Osteoblast (primary cell): ENCODE data around the gene ATXN7. TPM values are rescaled to one million over a fixed set of nuclear protein-coding genes. Genes with fewer than 3 reads are reported as not detected.

Experiments
- DNase-seq: peaks from one replicate; pipeline ENCODE4 v3.0.0; 2011; ENCODE audit warnings: low spot score, mixed read lengths; ENCODE audit not compliant: insufficient read length; ENCODE audit errors: missing footprints
- H2AFZ ChIP-seq: 2 replicates; pipeline ENCODE4 v1.6.0; 2011; ENCODE audit warnings: mild to moderate bottlenecking, low read length
- H3K27ac ChIP-seq: 2 replicates; pipeline ENCODE4 v1.5.1; 2011; ENCODE audit warnings: mild to moderate bottlenecking, low read depth, low read length, moderate library complexity
- H3K27me3 ChIP-seq: 2 replicates; pipeline ENCODE4 v1.6.0; 2012; ENCODE audit warnings: mild to moderate bottlenecking, control low read depth, inconsistent platforms, low read length, moderate library complexity; ENCODE audit not compliant: insufficient read depth
- H3K36me3 ChIP-seq: 2 replicates; pipeline ENCODE4 v1.5.1; 2011; ENCODE audit warnings: mild to moderate bottlenecking, low read length, control low read depth, moderate library complexity; ENCODE audit not compliant: insufficient read depth
- H3K4me1 ChIP-seq: 2 replicates; pipeline ENCODE4 v1.5.1; 2011; ENCODE audit warnings: mild to moderate bottlenecking, low read length, control low read depth, moderate library complexity; ENCODE audit not compliant: insufficient read depth
- H3K4me2 ChIP-seq: 2 replicates; pipeline ENCODE4 v1.6.0; 2011; ENCODE audit warnings: mild to moderate bottlenecking, low read length; ENCODE audit not compliant: insufficient read depth
- H3K4me3 ChIP-seq: fragments of 200-600 bp; sonication (generic); 3 replicates; pipeline ENCODE4 v1.5.1; 2012; ENCODE audit warnings: mild to moderate bottlenecking, low read length, inconsistent platforms; ENCODE audit not compliant: insufficient read depth
- H3K79me2 ChIP-seq: 2 replicates; pipeline ENCODE4 v1.6.0; 2012; ENCODE audit warnings: mild to moderate bottlenecking, low read length, control low read depth, inconsistent platforms; ENCODE audit not compliant: insufficient read depth
- H3K9me3 ChIP-seq: 2 replicates; pipeline ENCODE4 v1.5.1; 2011; ENCODE audit warnings: low read depth, low read length, control low read depth
- H4K20me1 ChIP-seq: 2 replicates; pipeline ENCODE4 v1.6.0; 2012; ENCODE audit warnings: mild to moderate bottlenecking, low read length, control low read depth; ENCODE audit not compliant: insufficient read depth
- CTCF ChIP-seq: IDR thresholded peaks from 2 replicates; pipeline ENCODE4 v1.5.1; 2011; ENCODE audit warnings: mild to moderate bottlenecking, low read depth, low read length, moderate library complexity; ENCODE audit errors: extremely low read depth
- small RNA-seq: library from RNA; depleted of rRNA; stranded (forward); fragments of <200 nt; gene quantifications from one replicate; pipeline ENCODE3, GENCODE V24; 2012
- total RNA-seq: library from RNA; depleted of rRNA; stranded (reverse); fragments of >200 nt; gene quantifications from 2 replicates; pipeline ENCODE4 v1.2.3, GENCODE V29; 2012

ATXN7 gene
- total RNA-seq, 1 donor = 17.0 TPM

GRCh38 chr3:64048631-64049061 lies 185.0 kb downstream of the ATXN7 start:
- DNase-seq = no peak
- Histone ChIP-seq H3K27me3 (no peaks in the 10 kb centered on the region), H3K4me3 (no peak overlapping the region), H3K4me1 (peaks cover 15% of the 10 kb centered on the region), H4K20me1 (no peaks in the 10 kb centered on the region), H3K4me2 (peak overlapping the region; percentile 38), H3K36me3 (no peaks in the 10 kb centered on the region), H3K79me2 (no peaks in the 10 kb centered on the region), H2AFZ (peak overlapping the region; percentile 88), H3K27ac (peak overlapping the region; percentile 75), H3K9me3 (no peaks in the 10 kb centered on the region)
- TF ChIP-seq CTCF = no peak

- Histone ChIP-seq H3K79me2 (no peaks in the 10 kb centered on the region), H2AFZ (no peak overlapping the region), H3K36me3 (no peaks in the 10 kb centered on the region), H4K20me1 (no peaks in the 10 kb centered on the region), H3K4me2 (no peak overlapping the region), H3K27me3 (no peaks in the 10 kb centered on the region), H3K4me1 (peaks cover 15% of the 10 kb centered on the region), H3K4me3 (no peak overlapping the region), H3K27ac (no peak overlapping the region), H3K9me3 (no peaks in the 10 kb centered on the region)
- peak; percentile 60 for DNase-seq
- TF ChIP-seq CTCF = no peak
Measured at GRCh38 chr3:64049136-64049535, 185.5 kb downstream of the ATXN7 start.

- no peak for DNase-seq
- H3K4me1 ChIP-seq = peaks cover 15% of the 10 kb centered on the region
- H3K27me3 ChIP-seq = no peaks in the 10 kb centered on the region
- no peaks in the 10 kb centered on the region for H3K36me3 ChIP-seq
- no peak overlapping the region for H3K27ac ChIP-seq
- no peak overlapping the region for H3K4me3 ChIP-seq
- H3K79me2 ChIP-seq = no peaks in the 10 kb centered on the region
- H2AFZ ChIP-seq = no peak overlapping the region
- no peak overlapping the region for H3K4me2 ChIP-seq
- no peak for TF ChIP-seq CTCF
- H3K9me3 ChIP-seq = no peaks in the 10 kb centered on the region
- H4K20me1 ChIP-seq = no peaks in the 10 kb centered on the region
Measured at GRCh38 chr3:64049832-64050231, 186.2 kb downstream of the ATXN7 start.

Small RNA genes lying within 50 kb of the gene (small RNA-seq; reads per million reads assigned to genes)
- gene SCAANT1 = not detected

Other genes with a start within 250 kb of the ATXN7 start
- gene SNTN, start 211.2 kb upstream of the ATXN7 start, total RNA-seq = not detected in 2 replicates
- gene C3orf49, start 44.6 kb upstream of the ATXN7 start, total RNA-seq = not detected in 2 replicates
- gene THOC7, start 62 bp upstream of the ATXN7 start, total RNA-seq = 34.8 and 42.3 TPM in 2 replicates
- not detected in 2 replicates for gene SCAANT1, start 48.5 kb downstream of the ATXN7 start, total RNA-seq
- 76.7 and 77.5 TPM in 2 replicates for gene PSMD6, start 159.6 kb downstream of the ATXN7 start, total RNA-seq